SK-N-MC (cell line): ENCODE results near the gene CELF2.

Source experiments
- EZH2 ChIP-seq: fragments of 200-600 bp; sonication (generic); IDR thresholded peaks from one replicate; pipeline ENCODE4 v1.6.1; 2017; ENCODE audit warnings: antibody characterized with exemption
- POLR2AphosphoS5 ChIP-seq: IDR thresholded peaks from 2 replicates; pipeline ENCODE4 v1.6.1; 2012; ENCODE audit warnings: mild to moderate bottlenecking, low read depth, low read length, borderline replicate concordance

- no peak for TF ChIP-seq POLR2AphosphoS5
- TF ChIP-seq EZH2: no peak
These were observed 288.3 kb downstream of the CELF2 start for GRCh38 chr10:11305825-11306593.
